ENCODE results near the gene KITLG.

- TF ChIP-seq ARNTL (CRISPR knock-in tag; IDR thresholded peaks at IDR 0.05; ENCODE audit: borderline replicate concordance, low read depth) (no peak), TOX (CRISPR knock-in tag; IDR thresholded peaks at IDR 0.05; ENCODE audit: borderline replicate concordance) (no peak), ZFP3 (CRISPR knock-in tag; IDR thresholded peaks at IDR 0.05) (no peak), RARB (CRISPR knock-in tag; IDR thresholded peaks at IDR 0.05) (no peak)
Measured at GRCh38 chr12:88628856-88629509, 48.7 kb upstream of the KITLG start.
